Retinal pigment epithelial cell (primary cell): ENCODE measurements around the gene SLC12A4.
A peak's percentile ranks its signal among the peaks of the same experiment; 100 is the strongest.
"Not testable (repeated sequence)": the region's sequence is repeated elsewhere in the genome, so short reads cannot be mapped to it uniquely, and the experiment has no call there.

Source experiments
- DNase-seq: peaks from one replicate; pipeline ENCODE4 v3.0.0-alpha.2; 2010; ENCODE audit warnings: low read depth
- H3K4me3 ChIP-seq: 2 replicates; pipeline ENCODE4 v1.5.1; 2011; ENCODE audit warnings: mild to moderate bottlenecking, low read length, control low read depth, moderate library complexity
- TF ChIP-seq, protein P1 (sequence below): conservative IDR thresholded peaks from 2 replicates; pipeline ENCODE4 v1.5.1; 2011; ENCODE audit warnings: low read depth, low read length, control low read depth, inconsistent platforms

Gene SLC12A4

DNA sequence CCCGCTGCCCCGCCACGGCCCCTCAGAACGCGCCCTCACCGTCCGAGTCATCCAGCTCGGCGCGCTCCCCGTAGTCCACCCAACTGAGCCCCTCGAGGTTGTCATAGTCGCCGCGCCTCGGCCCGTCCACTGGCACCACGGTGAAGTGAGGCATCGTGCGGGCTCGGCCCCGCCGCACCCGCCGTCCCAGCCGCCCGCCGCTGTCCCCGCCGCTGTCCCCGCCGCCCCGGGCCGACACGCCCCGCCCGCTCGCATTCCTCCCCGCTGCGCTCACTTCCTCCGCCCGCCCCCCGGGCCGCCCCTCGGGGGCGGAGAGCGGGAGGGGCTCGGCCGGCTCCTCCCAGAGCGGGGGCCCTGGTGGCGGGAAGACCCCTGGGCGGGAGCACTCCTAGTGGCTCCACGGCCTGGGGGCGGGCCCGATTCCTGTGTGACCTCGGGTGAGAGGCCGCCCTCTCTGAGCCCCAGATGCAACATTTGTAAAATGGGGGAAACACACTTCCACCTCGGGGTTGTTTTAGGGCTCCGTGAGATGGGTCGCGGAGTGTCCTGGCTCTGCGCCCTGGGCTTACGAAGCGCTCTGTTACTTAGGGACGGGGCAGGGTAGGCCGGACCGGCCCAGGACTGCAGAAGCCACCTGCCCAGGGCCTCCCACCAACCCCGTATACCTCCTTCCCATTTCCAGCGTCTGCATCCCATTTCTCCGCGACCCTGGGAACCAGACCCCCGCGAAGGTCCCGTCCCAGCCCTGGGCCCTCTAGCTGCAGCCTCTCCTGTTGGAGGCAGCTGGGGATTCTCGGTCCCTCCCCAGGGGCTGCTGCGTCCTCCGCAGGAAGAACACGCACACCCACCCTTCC, at the start of gene SLC12A4:
TSS of gene SLC12A4 (minus strand) at position 238 of the 854 bp plus-strand sequence. CDS start at position 154, 84 bp downstream.
- TF ChIP-seq, protein P1, sequence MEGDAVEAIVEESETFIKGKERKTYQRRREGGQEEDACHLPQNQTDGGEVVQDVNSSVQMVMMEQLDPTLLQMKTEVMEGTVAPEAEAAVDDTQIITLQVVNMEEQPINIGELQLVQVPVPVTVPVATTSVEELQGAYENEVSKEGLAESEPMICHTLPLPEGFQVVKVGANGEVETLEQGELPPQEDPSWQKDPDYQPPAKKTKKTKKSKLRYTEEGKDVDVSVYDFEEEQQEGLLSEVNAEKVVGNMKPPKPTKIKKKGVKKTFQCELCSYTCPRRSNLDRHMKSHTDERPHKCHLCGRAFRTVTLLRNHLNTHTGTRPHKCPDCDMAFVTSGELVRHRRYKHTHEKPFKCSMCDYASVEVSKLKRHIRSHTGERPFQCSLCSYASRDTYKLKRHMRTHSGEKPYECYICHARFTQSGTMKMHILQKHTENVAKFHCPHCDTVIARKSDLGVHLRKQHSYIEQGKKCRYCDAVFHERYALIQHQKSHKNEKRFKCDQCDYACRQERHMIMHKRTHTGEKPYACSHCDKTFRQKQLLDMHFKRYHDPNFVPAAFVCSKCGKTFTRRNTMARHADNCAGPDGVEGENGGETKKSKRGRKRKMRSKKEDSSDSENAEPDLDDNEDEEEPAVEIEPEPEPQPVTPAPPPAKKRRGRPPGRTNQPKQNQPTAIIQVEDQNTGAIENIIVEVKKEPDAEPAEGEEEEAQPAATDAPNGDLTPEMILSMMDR = no peak
- peak; percentile 19 for DNase-seq

DNA sequence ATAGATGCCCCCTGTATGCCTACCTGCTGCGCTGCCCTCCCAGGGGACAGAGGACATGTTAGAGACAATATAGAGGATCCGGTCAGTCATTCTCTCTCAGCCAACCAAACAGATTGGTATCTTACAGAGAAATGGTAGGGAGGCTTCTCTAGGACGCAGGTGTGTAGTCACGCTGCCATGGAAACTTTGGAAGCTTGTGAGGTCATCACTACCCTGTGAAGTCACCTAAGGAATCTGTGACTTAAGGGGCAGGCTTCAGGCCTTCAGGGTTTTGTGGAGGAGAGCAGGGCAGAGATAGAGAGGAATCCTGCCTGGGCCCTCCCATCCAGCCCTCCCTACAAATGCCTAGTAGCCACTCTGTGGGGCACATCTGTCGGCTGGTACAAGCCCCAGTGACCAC, 47.2 kb upstream of the SLC12A4 start, which contains the start of gene DPEP2NB:
TSS of gene DPEP2NB (minus strand) at position 231 of the 400 bp plus-strand sequence. CDS start at position 90, 141 bp downstream.
- no peak within 1 kb of the TSS for H3K4me3 ChIP-seq
- DNase-seq = no peak
- TF ChIP-seq, protein P1 = no peak

More for the DNA sequence above, at the start of gene SLC12A4:
- H3K4me3 ChIP-seq = peak within 1 kb of the TSS; percentile 91

DNA sequence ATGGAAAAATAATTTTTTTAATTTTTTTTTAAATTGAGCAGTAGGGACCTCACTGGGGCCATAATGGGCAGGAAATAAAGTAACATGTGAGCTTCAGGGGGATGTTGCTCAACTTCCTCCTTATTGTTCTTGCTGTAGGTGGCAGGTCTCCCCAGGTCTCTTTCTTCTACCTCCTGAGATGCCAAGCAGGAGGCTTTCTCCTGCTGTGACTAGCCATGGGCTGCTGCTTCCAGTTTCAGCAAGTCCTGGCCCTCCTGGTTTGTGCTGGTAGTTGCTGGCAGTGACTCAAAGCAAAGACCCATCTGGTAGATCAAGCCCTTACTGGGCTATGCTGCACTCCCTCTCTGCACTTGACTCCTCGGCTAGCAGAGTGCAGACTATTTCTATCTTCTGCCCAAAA, 45.0 kb upstream of the SLC12A4 start:
- TF ChIP-seq, protein P1 = no peak
- DNase-seq = no peak
- H3K4me3 ChIP-seq = no peak overlapping the region

DNA sequence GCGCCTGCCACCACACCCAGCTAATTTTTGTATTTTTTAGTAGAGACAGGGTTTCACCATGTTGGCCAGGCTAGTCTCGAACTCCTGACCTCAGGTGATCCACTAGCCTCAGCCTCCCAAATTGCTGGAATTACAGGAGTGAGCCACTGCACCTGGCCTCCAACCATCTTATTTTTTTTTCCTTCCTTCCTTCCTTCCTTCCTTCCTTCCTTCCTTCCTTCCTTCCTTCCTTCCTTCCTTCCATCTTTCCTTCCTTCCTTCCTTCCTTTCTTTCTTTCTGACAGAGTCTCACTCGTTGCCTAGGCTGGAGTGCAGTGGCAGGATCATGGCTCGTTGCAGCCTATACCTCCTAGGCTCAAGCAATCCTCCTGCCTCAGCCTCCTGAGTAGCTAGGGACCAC, 41.4 kb upstream of the SLC12A4 start:
- H3K4me3 ChIP-seq, DNase-seq: not testable (repeated sequence)

DNA sequence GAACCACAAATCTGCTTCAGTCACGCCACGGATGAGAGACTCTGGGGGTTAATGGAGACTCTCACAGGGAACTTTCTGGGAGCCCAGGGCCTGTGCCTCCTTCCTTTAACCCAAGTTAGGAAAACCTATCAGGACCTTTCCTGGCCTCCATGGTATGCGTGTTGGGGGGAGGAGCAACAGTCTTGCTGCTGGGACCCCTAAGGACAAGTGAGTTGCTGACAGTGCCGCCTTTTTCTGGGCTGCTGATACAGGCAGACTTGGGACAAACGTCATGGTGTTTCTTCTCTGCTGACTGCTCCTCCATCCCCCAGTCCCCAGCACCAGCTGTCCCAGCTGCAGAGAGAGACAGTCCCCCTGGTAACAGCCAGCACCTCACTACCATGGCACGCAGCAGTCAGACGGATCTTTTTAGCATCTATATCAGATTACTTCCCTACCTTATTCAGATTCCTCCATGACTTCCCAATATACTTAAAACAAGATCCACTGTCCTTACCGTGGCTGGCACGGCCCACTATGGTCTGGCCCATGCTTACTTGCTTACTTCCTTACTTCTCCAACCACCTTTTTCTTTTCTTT, 40.8 kb upstream of the SLC12A4 start:
- no peak for DNase-seq

DNA sequence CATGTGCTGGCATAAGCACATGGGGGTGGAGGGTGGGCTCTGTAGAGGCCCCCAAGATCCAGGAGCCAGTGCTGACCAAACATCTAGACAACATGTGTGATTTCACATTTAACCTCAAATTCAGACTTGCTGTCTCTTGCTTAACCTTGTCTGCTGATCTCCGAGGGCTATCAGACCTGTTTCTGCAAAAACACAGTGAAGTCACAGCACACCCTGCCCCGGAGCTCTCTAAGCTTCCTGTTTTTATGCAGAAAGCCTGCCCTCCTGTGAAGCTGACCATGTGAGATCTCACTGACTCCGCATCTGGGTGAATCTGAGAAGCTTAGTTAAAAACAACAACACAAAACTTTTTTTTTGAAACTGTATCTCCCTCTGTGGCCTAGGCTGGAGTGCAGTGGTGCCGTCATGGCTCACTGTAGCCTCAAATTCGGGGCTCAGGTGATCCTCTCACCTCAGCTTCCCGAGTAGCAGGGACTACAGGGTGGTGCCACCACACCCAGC, 37.4 kb upstream of the SLC12A4 start:
- TF ChIP-seq, protein P1 = no peak
- no peak overlapping the region for H3K4me3 ChIP-seq
- no peak for DNase-seq

More for the DNA sequence above, 40.8 kb upstream of the SLC12A4 start:
- H3K4me3 ChIP-seq = no peak overlapping the region
- TF ChIP-seq, protein P1 = no peak

DNA sequence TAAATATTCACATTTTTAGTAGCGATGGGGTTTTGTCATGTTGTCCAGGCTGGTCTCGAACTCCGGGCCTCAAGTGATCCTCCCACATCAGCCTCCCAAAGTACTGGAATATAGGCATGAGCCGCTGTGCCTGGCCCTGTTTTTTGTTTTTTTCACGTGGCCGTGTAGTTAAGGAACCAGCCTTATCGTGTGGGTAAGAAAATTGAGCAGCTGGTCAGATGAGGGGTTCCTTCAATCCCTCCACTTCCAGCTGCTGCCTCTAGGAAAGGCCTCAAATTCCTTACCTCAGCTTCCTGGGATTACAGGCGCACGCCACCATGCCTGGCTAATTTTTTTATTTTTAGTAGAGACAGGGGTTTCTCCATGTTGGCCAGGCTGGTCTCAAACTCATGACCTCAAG, 36.8 kb upstream of the SLC12A4 start:
- TF ChIP-seq, protein P1 = no peak
- H3K4me3 ChIP-seq = no peak overlapping the region
- no peak for DNase-seq
